ENCODE results near the gene PDCD4. TPM values are rescaled to one million over a fixed set of nuclear protein-coding genes. Genes with fewer than 3 reads are reported as not detected.
A peak's percentile ranks its signal among the peaks of the same experiment; 100 is the strongest.

The PDCD4 gene
- total and polyA plus RNA-seq, 2 donors from 2014 or later = 57.7 to 75.9 TPM

DNA sequence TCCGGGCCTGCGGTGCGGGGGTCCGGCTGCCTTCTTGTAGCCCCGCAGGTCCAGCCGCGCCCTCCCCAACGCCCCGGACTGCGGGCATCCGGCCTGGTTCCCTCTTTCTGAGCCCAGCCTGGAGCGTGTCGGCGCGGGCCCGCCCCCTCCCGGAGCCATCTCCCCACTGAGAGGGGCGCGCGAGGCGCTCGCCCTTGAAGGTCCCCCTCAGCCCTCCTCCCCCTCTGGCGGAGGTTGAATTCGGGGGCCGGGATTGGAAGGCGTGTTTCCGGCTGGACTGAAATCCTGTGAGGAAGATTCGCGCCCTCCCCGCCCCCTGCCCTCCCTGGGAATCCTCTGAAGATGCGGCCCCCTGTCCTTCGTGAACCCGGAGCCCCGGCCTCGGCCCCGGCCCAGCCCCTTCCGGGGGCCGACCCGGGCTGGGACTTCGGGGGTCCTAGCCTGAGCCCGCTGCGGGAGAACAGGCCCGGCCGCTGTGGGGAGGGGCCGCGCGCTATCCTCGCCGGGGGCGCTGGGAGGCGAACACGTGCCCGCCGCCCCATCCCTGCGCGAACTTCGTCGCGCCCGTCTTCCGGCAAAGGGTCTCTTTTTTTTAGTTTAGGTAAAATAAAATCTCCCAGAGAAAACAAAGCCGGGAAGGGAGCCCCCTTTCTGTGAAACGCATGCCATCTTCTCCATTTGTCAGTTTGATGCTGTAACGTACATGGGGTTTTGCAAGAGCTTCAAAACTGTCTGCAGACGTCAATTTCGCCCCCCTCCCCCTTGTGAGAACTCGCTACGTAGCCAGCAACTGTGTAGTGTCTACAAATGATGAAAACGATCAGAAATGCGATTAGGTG, 636 bp downstream of the PDCD4 start:
- Histone ChIP-seq H3K27ac (ENCODE audit: low read depth in 2 of 2, low read length in 2 of 2) (peak overlapping the region; percentile 90 to 91), H3K36me3 (ENCODE audit: control insufficient read depth in 2 of 3, insufficient read depth in 3 of 3, low read length in 3 of 3) (no peaks in the 10 kb centered on the region), H3K4me3 (ENCODE audit: low read length in 3 of 3) (peak overlapping the region; percentile 62 to 88 (median 75)), H3K4me1 (ENCODE audit: control insufficient read depth in 2 of 3, insufficient read depth in 2 of 3, low read depth in 1 of 3, low read length in 3 of 3) (peaks cover 0 to 8% (median 2%) of the 10 kb centered on the region in 3 donors), H3K9ac (ENCODE audit: low read length in 3 of 3) (peak overlapping the region; percentile 59 to 77 (median 71)), H3K27me3 (ENCODE audit: control insufficient read depth, insufficient read depth, low read length) (no peaks in the 10 kb centered on the region), H3K9me3 (ENCODE audit: control insufficient read depth in 2 of 3, insufficient read depth in 1 of 3, low read length in 3 of 3) (no peaks in the 10 kb centered on the region)
- DNase-seq = peak; percentile 88 to 95 (median 93)
- FAIRE-seq = no peak
- TF ChIP-seq, protein P1, sequence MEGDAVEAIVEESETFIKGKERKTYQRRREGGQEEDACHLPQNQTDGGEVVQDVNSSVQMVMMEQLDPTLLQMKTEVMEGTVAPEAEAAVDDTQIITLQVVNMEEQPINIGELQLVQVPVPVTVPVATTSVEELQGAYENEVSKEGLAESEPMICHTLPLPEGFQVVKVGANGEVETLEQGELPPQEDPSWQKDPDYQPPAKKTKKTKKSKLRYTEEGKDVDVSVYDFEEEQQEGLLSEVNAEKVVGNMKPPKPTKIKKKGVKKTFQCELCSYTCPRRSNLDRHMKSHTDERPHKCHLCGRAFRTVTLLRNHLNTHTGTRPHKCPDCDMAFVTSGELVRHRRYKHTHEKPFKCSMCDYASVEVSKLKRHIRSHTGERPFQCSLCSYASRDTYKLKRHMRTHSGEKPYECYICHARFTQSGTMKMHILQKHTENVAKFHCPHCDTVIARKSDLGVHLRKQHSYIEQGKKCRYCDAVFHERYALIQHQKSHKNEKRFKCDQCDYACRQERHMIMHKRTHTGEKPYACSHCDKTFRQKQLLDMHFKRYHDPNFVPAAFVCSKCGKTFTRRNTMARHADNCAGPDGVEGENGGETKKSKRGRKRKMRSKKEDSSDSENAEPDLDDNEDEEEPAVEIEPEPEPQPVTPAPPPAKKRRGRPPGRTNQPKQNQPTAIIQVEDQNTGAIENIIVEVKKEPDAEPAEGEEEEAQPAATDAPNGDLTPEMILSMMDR (IDR thresholded peaks at IDR 0.05; ENCODE audit: borderline replicate concordance, extremely low read depth, insufficient read depth) = no peak
- intact Hi-C loops (cut with DNase I) = no loop called here

- Histone ChIP-seq H3K36me3 (ENCODE audit: control insufficient read depth in 2 of 3, insufficient read depth in 3 of 3, low read length in 3 of 3) (peaks cover 0 to under 1% (median under 1%) of the 10 kb centered on the region in 3 donors), H3K27me3 (ENCODE audit: control insufficient read depth, insufficient read depth, low read length) (no peaks in the 10 kb centered on the region), H3K9me3 (ENCODE audit: control insufficient read depth in 2 of 3, insufficient read depth in 1 of 3, low read length in 3 of 3) (no peaks in the 10 kb centered on the region), H3K27ac (ENCODE audit: low read depth in 2 of 2, low read length in 2 of 2) (peak overlapping the region; percentile 90 to 91), H3K4me1 (ENCODE audit: control insufficient read depth in 2 of 3, insufficient read depth in 2 of 3, low read depth in 1 of 3, low read length in 3 of 3) (peaks cover 0 to 8% (median 2%) of the 10 kb centered on the region in 3 donors), H3K4me3 (ENCODE audit: low read length in 3 of 3) (peak overlapping the region; percentile 62 to 88 (median 75)), H3K9ac (ENCODE audit: low read length in 3 of 3) (peak overlapping the region; percentile 11 to 77 (median 71))
- intact Hi-C loops (cut with DNase I) = no loop called here
- TF ChIP-seq, protein P1 (IDR thresholded peaks at IDR 0.05; ENCODE audit: borderline replicate concordance, extremely low read depth, insufficient read depth) = no peak
- DNase-seq = peak in 2 of 5 donors; percentile 50 to 60
- no peak for FAIRE-seq
Observed at GRCh38 chr10:110872984-110873923, 1.5 kb downstream of the PDCD4 start.

GRCh38 chr10:110873951-110874350, 2.2 kb downstream of the PDCD4 start:
- Histone ChIP-seq H3K36me3 (ENCODE audit: control insufficient read depth in 2 of 3, insufficient read depth in 3 of 3, low read length in 3 of 3) (peaks cover 2 to 8% (median 4%) of the 10 kb centered on the region in 3 donors), H3K4me1 (ENCODE audit: control insufficient read depth in 2 of 3, insufficient read depth in 2 of 3, low read depth in 1 of 3, low read length in 3 of 3) (peaks cover 0 to 8% (median 2%) of the 10 kb centered on the region in 3 donors), H3K27ac (ENCODE audit: low read depth in 2 of 2, low read length in 2 of 2) (no peak overlapping the region), H3K9me3 (ENCODE audit: control insufficient read depth in 2 of 3, insufficient read depth in 1 of 3, low read length in 3 of 3) (no peaks in the 10 kb centered on the region), H3K4me3 (ENCODE audit: low read length in 3 of 3) (peak overlapping the region; percentile 12 to 88 (median 75)), H3K27me3 (ENCODE audit: control insufficient read depth, insufficient read depth, low read length) (no peaks in the 10 kb centered on the region), H3K9ac (ENCODE audit: low read length in 3 of 3) (peak overlapping the region in 2 of 3 donors; percentile 71 to 77)
- DNase-seq (no peak), FAIRE-seq (no peak)
- TF ChIP-seq, protein P1 (IDR thresholded peaks at IDR 0.05; ENCODE audit: borderline replicate concordance, extremely low read depth, insufficient read depth) = no peak
- intact Hi-C loops (cut with DNase I) = no loop called here
